ENCODE measurements around the gene SH3GL3.

The SH3GL3 gene

GRCh38 chr15:83512459-83512858 is 65.3 kb downstream of the SH3GL3 start:
- DNase-seq: no peak

- DNase-seq: no peak
Measured at GRCh38 chr15:83514584-83514983, 67.4 kb downstream of the SH3GL3 start.

DNA sequence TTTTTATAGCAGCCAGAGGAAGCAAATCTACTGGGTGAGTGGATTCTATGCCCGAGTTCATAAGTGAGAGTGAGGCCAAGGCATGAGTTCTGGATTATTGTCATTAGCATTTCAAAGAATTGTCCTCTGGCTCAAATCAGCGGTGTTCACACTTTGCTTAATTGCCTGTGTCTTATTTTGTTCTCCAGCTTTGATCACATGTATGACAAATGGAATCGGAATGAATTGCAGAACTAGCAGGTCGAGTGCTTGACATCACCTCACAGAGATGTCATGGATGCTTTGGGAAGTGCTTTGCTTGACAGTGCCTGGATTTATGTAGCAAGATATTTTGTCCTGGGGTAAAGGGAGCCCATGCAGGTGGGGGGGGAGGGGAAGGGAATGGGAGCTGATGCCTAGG is 68.0 kb downstream of the SH3GL3 start:
- no peak for DNase-seq

GRCh38 chr15:83516935-83517334 is 69.8 kb downstream of the SH3GL3 start:
- peak; percentile 13 for DNase-seq

DNA sequence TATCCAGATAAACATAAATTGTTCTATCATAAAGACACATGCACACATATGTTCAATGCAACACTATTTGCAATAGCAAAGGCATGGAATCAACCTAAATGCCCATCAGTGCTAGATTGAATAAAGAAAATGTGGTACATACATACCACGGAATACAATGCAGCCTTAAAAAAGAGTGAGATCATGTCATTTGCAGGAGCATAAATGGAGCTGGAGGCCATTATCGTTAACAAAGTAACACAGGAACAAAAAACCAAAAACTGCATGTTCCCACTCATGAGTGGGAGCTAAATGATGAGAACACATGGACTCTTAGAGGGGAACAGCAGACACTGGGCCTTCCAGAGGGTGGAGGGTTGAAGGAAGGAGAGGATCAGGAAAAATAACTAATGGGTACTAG is 79.2 kb downstream of the SH3GL3 start:
- no peak for DNase-seq

DNA sequence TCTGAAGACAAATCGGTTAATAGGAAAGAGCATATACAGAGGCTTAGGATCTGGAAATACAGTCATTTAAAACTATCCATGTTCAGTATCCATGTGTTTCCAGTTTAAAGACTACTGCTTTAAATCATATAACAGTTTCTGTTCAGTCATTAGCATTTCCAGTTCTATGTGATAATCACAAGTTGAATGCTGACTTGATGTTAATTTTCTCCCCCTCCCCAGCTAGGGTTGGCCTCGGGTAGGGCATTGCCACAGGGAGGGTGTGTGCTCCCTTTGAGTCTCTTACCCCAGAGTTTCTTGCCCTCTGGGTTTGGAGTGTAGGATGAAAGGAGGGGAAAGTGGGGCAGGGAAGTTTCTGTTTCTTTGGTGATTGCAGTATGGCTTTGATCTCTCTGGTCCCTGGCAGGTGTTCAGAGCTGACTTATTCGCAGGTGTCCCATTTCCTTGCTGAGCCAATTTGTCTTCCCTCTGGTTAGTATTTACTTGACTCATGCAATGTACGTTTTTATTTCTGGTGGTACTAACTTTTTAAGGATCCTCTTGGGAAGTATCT is 86.3 kb downstream of the SH3GL3 start:
- no peak for DNase-seq

DNA sequence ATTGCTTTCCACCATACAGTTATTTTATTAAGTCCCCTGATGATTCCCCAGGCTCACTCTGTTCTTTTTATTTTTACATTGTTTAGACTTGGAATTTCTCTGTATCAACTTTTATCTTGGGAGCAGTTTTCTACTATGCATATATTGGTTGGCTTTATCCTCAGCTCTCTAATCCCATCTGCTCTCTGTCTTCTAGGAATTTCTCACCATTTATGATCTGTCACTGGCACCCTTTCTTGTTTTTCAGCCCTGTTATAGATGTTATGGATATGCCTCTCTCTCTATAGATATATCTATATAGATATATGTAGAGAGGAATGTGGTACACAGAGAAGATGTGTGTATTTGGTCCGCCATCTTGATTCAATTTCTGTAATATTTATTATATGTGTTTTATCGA is 90.5 kb downstream of the SH3GL3 start:
- DNase-seq: no peak

- DNase-seq: no peak
Measured at GRCh38 chr15:83538682-83539081, 91.5 kb downstream of the SH3GL3 start.

DNA sequence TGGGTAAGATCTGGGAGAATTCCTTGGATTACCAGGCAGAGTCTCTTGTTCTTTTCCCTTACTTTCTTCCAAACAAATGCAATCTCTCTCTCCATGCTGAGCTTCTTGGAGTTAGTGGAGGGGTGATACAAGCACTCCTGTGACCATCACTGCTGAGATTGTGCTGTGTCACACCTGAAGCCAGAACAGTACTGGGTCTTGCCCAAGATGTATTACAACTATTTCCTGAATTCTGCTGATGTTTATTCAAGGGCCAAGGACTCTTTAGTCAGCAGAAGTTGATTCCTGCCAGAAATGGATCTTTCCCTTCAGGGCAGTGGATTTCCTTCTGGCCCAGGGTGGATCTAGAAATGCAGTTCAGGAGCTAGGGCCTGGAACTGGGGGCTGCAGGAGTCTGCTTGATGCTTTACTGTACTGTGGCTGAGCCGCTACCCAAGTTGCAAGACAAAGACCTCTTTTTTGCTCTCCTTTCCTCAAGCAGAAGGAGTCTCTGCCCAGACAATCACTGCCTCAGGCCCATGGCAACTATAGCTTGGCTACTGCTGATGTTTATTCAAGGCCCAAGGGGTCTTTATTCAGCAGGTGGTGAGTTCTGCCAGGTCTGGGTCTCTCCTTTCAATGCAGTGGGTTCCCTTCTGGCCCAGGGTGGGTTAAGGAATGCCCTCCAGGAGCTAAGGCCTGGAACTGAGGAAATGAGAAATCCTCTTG is 98.8 kb downstream of the SH3GL3 start:
- no peak for DNase-seq

- no peak for DNase-seq
Measured at GRCh38 chr15:83546512-83546888, 99.4 kb downstream of the SH3GL3 start.

GRCh38 chr15:83547168-83547567 is 100.0 kb downstream of the SH3GL3 start:
- DNase-seq: no peak

- peak; percentile 33 for DNase-seq
Measured at GRCh38 chr15:83549623-83550022, 102.5 kb downstream of the SH3GL3 start.

- no peak for DNase-seq
Measured at GRCh38 chr15:83554558-83554957, 107.4 kb downstream of the SH3GL3 start.

DNA sequence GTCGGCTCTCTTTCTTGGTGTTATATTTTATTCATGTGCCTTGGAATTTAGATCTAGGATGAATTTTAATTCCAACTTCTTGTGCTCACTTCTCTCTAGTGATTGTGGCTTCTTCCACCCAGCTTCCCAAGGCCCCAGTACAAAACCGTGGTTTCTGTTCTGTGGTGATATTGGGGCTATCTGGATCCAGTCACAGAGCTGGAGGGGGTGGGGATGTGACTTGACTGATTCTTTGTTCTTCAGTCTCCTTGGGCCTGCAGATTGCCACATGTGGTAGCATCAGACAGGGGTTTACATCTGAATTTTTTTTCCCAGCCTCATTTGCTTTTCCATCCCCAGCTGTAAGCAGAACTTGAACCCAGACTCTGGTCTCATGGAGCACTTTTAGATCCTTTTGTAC is 108.2 kb downstream of the SH3GL3 start:
- no peak for DNase-seq

DNA sequence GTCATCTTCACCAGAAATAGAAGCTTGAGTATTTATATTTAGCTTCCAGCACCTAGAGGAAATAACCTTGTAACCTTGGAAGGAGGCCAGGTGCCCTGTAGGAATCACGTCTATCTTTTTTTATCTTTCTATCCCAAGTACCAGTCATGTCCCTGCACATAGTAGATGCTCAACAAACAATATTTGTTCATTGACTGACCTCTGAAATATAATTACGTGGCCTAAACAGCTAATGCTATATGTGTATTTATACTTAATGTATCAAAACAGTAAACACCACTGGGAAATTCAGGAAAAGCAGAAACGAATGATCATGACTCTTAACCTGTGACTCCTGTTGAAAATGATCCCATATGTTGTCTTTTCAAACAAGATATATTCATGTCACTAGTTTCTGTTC is 108.9 kb downstream of the SH3GL3 start:
- no peak for DNase-seq

DNA sequence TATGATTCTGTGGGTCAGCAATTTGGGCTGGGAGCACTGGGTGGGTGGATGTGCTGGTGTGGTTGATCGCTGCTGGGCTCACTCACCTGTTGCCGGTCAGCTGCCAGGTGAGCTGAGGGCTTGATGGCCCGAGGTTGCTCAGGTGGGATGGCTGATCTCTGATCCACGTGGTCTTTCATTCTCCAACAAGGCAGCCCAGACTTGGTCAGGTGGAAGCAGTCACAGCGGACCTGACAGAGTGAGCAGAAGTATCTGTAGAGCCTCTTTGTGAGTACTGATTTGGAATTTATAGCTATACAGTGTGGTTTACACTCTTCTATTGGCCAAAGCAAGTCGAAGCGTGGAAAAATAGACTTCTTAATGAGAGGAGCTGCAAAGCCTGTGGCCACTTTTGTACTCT is 109.6 kb downstream of the SH3GL3 start:
- DNase-seq: no peak

GRCh38 chr15:83558146-83558545 is 111.0 kb downstream of the SH3GL3 start:
- no peak for DNase-seq

GRCh38 chr15:83559310-83559966 is 112.3 kb downstream of the SH3GL3 start:
- DNase-seq: peak; percentile 26

- no peak for DNase-seq
Measured at GRCh38 chr15:83561661-83562060, 114.5 kb downstream of the SH3GL3 start.

GRCh38 chr15:83565138-83565537 is 118.0 kb downstream of the SH3GL3 start:
- no peak for DNase-seq

GRCh38 chr15:83565553-83566159 is 118.5 kb downstream of the SH3GL3 start:
- DNase-seq: peak; percentile 23

DNA sequence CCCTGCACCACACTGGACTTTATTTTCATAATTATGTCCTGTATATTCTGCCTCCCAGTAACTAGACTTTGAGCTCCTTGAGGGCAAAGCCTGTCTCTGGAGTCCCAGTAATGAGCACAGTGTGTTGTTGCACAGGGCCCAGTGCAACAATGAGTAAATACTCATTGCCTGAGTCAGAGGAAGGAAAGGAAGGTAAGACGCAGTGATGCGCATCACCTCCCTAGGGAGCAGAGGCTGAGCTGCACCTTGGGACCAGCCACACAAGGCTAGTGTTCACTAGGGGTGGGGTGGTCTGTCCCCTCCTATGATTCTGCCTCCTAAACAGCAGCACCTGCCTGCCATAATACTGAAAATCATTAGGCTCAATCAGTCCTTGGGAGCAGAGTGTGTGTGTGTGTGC is 120.2 kb downstream of the SH3GL3 start:
- no peak for DNase-seq

- no peak for DNase-seq
Measured at GRCh38 chr15:83569341-83569740, 122.2 kb downstream of the SH3GL3 start.

DNA sequence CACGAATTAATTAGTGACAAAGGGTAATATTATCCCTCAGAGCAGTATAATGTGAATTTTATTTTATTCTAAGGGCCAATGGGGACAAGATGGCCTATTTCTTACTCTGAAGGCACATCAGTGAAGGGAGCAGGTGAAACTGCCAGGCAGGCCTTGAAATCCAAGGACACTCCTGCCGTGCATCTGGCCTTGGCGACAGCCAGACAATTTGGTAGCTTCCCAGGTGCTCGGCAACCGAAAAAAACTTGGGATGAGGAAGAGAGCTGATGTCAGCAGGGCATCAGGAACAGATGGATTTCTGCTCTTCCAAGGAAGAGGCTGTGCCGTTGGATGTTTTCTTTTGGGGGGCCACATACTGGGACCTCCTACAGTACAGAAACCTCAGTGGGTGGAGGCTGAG is 123.6 kb downstream of the SH3GL3 start:
- no peak for DNase-seq

All from MV-4-11 (cell line).